Smooth muscle cell (in vitro differentiated cells): ENCODE data around the gene PPFIA4. TPM values are rescaled to one million over a fixed set of nuclear protein-coding genes. Genes with fewer than 3 reads are reported as not detected.

Experiments
- DNase-seq: peaks from one replicate; lab custom pipeline; 2025; ENCODE audit not compliant: unreplicated experiment; lab: John Stamatoyannopoulos, UW
- H2AFZ ChIP-seq: fragments of 200-600 bp; sonication (generic); 2 replicates; pipeline ENCODE4 v1.6.0; 2016; ENCODE audit warnings: antibody characterized with exemption, low read depth, mild to moderate bottlenecking
- H3F3A ChIP-seq: fragments of 200-600 bp; sonication (generic); 2 replicates; pipeline ENCODE4 v1.6.0; 2017; ENCODE audit warnings: antibody characterized with exemption, low read depth
- H3K27ac ChIP-seq: fragments of 200-600 bp; sonication (generic); 2 replicates; pipeline ENCODE4 v1.5.1; 2016; ENCODE audit warnings: low read depth, mild to moderate bottlenecking
- H3K27me3 ChIP-seq: fragments of 200-600 bp; sonication (generic); 2 replicates; pipeline ENCODE4 v1.6.1; 2016; ENCODE audit warnings: low read depth, mild to moderate bottlenecking
- H3K36me3 ChIP-seq: fragments of 200-600 bp; sonication (generic); 2 replicates; pipeline ENCODE4 v1.5.1; 2016; ENCODE audit warnings: low read depth
- H3K4me1 ChIP-seq: fragments of 200-600 bp; sonication (generic); 2 replicates; pipeline ENCODE4 v1.5.1; 2016; ENCODE audit warnings: low read depth
- H3K4me2 ChIP-seq: fragments of 200-600 bp; sonication (generic); 2 replicates; pipeline ENCODE4 v1.6.0; 2016; ENCODE audit warnings: mild to moderate bottlenecking
- H3K4me3 ChIP-seq: fragments of 200-600 bp; sonication (generic); 2 replicates; pipeline ENCODE4 v1.5.1; 2016; ENCODE audit warnings: mild to moderate bottlenecking
- H3K79me2 ChIP-seq: fragments of 200-600 bp; sonication (generic); 2 replicates; pipeline ENCODE4 v1.6.0; 2016; ENCODE audit warnings: low read depth, mild to moderate bottlenecking
- H3K9ac ChIP-seq: fragments of 200-600 bp; sonication (generic); 2 replicates; pipeline ENCODE4 v1.6.0; 2016; ENCODE audit warnings: low read depth
- H3K9me3 ChIP-seq: fragments of 200-600 bp; sonication (generic); replicated peaks from 2 replicates; pipeline ENCODE4 v1.5.1; 2016; ENCODE audit warnings: low read depth
- H4K20me1 ChIP-seq: fragments of 200-600 bp; sonication (generic); 2 replicates; pipeline ENCODE4 v1.6.0; 2016; ENCODE audit warnings: low read depth
- CTCF ChIP-seq: fragments of 200-600 bp; sonication (generic); IDR thresholded peaks from 2 replicates; pipeline ENCODE4 v1.5.1; 2017; ENCODE audit warnings: borderline replicate concordance, mild to moderate bottlenecking, antibody characterized with exemption; ENCODE audit not compliant: insufficient read depth, poor library complexity, severe bottlenecking
- WGBS: methylation state at CpG from one replicate; pipeline ENCODE4 v1.1.7; 2016; ENCODE audit warnings: low lambda C conversion rate; 5-methylcytosine and 5-hydroxymethylcytosine counted together
- polyA plus RNA-seq: library from polyadenylated mRNA; unstranded; fragments of >200 nt; fragmentation: Nextera tagmentation; extraction: Ambion mirVana; gene quantifications from 2 replicates; pipeline ENCODE4 v1.2.1, GENCODE V29; 2016
- total RNA-seq: library from RNA; depleted of rRNA; stranded (reverse); fragments of >200 nt; gene quantifications from 2 replicates; pipeline ENCODE4 v1.2.3, GENCODE V29; 2014

PPFIA4 gene
- total and polyA plus RNA-seq, 2 experiments from 2014 or later, result 6.5 to 10.8 TPM

GRCh38 chr1:203006948-203007871 lies 19.1 kb upstream of the PPFIA4 start, which contains the start of gene TMEM183A:
Gene TMEM183A, plus strand, starts transcription at chr1:203007374. Its CDS starts 92 bp downstream, at chr1:203007466.
- Histone ChIP-seq H4K20me1 (peaks cover 33% of the 10 kb centered on the region), H3K4me1 (peaks cover 15% of the 10 kb centered on the region), H3K4me3 (peak within 1 kb of the TSS; percentile 87), H3F3A (peaks cover 3% of the 10 kb centered on the region), H3K36me3 (peaks cover 11% of the 10 kb centered on the region), H3K27me3 (no peaks in the 10 kb centered on the region), H3K27ac (peak within 1 kb of the TSS; percentile 96), H3K9me3 (no peaks in the 10 kb centered on the region), H3K79me2 (peaks cover 43% of the 10 kb centered on the region), H3K9ac (peak within 1 kb of the TSS; percentile 95), H2AFZ (peak within 1 kb of the TSS; percentile 96), H3K4me2 (peak within 1 kb of the TSS; percentile 90)
- no peak for TF ChIP-seq CTCF
- WGBS, result 1% methylated on average over 69 of the region's 78 CpGs
- peak; percentile 75 for DNase-seq

- Histone ChIP-seq H3F3A (peaks cover 3% of the 10 kb centered on the region), H3K4me2 (peak overlapping the region; percentile 90), H3K9me3 (no peaks in the 10 kb centered on the region), H4K20me1 (peaks cover 47% of the 10 kb centered on the region), H3K27ac (no peak overlapping the region), H3K4me3 (no peak overlapping the region), H3K27me3 (no peaks in the 10 kb centered on the region), H3K79me2 (peaks cover 61% of the 10 kb centered on the region), H3K9ac (no peak overlapping the region), H2AFZ (no peak overlapping the region), H3K4me1 (peaks cover 15% of the 10 kb centered on the region), H3K36me3 (peaks cover 18% of the 10 kb centered on the region)
- no peak for DNase-seq
- TF ChIP-seq CTCF, result no peak
- WGBS, result 97% methylated on average over 3 of the region's 3 CpGs
These were observed 17.1 kb upstream of the PPFIA4 start for GRCh38 chr1:203009185-203009584.

- H4K20me1 ChIP-seq, result peaks cover 64% of the 10 kb centered on the region
- peaks cover 33% of the 10 kb centered on the region for H3K36me3 ChIP-seq
- no peak overlapping the region for H3K4me2 ChIP-seq
- H3K9ac ChIP-seq, result no peak overlapping the region
- H3K4me3 ChIP-seq, result no peak overlapping the region
- no peaks in the 10 kb centered on the region for H3K9me3 ChIP-seq
- H2AFZ ChIP-seq, result no peak overlapping the region
- DNase-seq, result no peak
- H3K4me1 ChIP-seq, result peaks cover 10% of the 10 kb centered on the region
- H3F3A ChIP-seq, result peaks cover 3% of the 10 kb centered on the region
- H3K27me3 ChIP-seq, result no peaks in the 10 kb centered on the region
- peaks cover 62% of the 10 kb centered on the region for H3K79me2 ChIP-seq
- 98% methylated on average over 5 of the region's 5 CpGs for WGBS
- TF ChIP-seq CTCF, result no peak
- no peak overlapping the region for H3K27ac ChIP-seq
These were observed 14.7 kb upstream of the PPFIA4 start for GRCh38 chr1:203011582-203011981.
